DMS153 treated with DMSO at 0.1 percent for 48 hours (cell line): ENCODE results near the gene DCD.
A peak's percentile ranks its signal among the peaks of the same experiment; 100 is the strongest.
"Not testable (repeated sequence)": the region's sequence is repeated elsewhere in the genome, so short reads cannot be mapped to it uniquely, and the experiment has no call there.

ENCODE experiments used
- DNase-seq: peaks from one replicate; lab custom pipeline; 2025; ENCODE audit not compliant: unreplicated experiment; lab: John Stamatoyannopoulos, UW

DCD gene

GRCh38 chr12:54648265-54648664 lies at the start of gene DCD:
Gene DCD, minus strand, starts transcription at chr12:54648365. Its CDS starts 62 bp downstream, at chr12:54648303.
- no peak for DNase-seq

- no peak for DNase-seq
These were observed 49.7 kb upstream of the DCD start for GRCh38 chr12:54697851-54698250.

GRCh38 chr12:54692353-54692752 lies 44.2 kb upstream of the DCD start:
- no peak for DNase-seq

GRCh38 chr12:54689984-54690383 lies 41.8 kb upstream of the DCD start:
- no peak for DNase-seq

GRCh38 chr12:54689034-54689372 lies 40.8 kb upstream of the DCD start:
- DNase-seq = peak; percentile 33

- DNase-seq = no peak
These were observed 40.3 kb upstream of the DCD start for GRCh38 chr12:54688309-54689033.

GRCh38 chr12:54684636-54685630 lies 36.8 kb upstream of the DCD start:
- DNase-seq = peak; percentile 59

GRCh38 chr12:54683398-54683797 lies 35.2 kb upstream of the DCD start:
- no peak for DNase-seq

- DNase-seq = no peak
These were observed 34.5 kb upstream of the DCD start for GRCh38 chr12:54682674-54683073.

- DNase-seq = no peak
These were observed 32.2 kb upstream of the DCD start for GRCh38 chr12:54680374-54680773.

GRCh38 chr12:54678131-54678530 lies 30.0 kb upstream of the DCD start:
- DNase-seq = no peak

GRCh38 chr12:54667945-54668344 lies 19.8 kb upstream of the DCD start:
- no peak for DNase-seq

GRCh38 chr12:54666008-54666407 lies 17.8 kb upstream of the DCD start:
- no peak for DNase-seq

GRCh38 chr12:54665022-54665635 lies 17.0 kb upstream of the DCD start:
- not testable (repeated sequence) for DNase-seq

- no peak for DNase-seq
These were observed 15.4 kb upstream of the DCD start for GRCh38 chr12:54663603-54664002.

- DNase-seq = no peak
These were observed 13.9 kb upstream of the DCD start for GRCh38 chr12:54662026-54662425.

GRCh38 chr12:54661048-54661447 lies 12.9 kb upstream of the DCD start:
- no peak for DNase-seq

- DNase-seq = no peak
These were observed 12.3 kb upstream of the DCD start for GRCh38 chr12:54660320-54660962.

- peak; percentile 31 for DNase-seq
These were observed 10.4 kb upstream of the DCD start for GRCh38 chr12:54658306-54659264.

- no peak for DNase-seq
These were observed 9.0 kb upstream of the DCD start for GRCh38 chr12:54657105-54657607.
